Cardiac muscle cell (in vitro differentiated cells and primary cell): ENCODE results near the gene FBRSL1. TPM values are rescaled to one million over a fixed set of nuclear protein-coding genes. Genes with fewer than 3 reads are reported as not detected.

Experiments used
- DNase-seq, 2 donors: peaks; one replicate each; pipeline versions ENCODE4 v3.0.0 to v3.0.0-alpha.2; 2010 to 2017; ENCODE audit warnings: low read depth in 1 of 2, low spot score in 1 of 2
- H3K27ac ChIP-seq: fragments of 200-600 bp; sonication (generic); 2 replicates; pipeline ENCODE4 v1.5.1; 2016
- H3K27me3 ChIP-seq: fragments of 200-600 bp; sonication (generic); 2 replicates; pipeline ENCODE4 v1.6.0; 2016; ENCODE audit warnings: control low read depth
- H3K36me3 ChIP-seq: fragments of 200-600 bp; sonication (generic); 2 replicates; pipeline ENCODE4 v1.5.1; 2016; ENCODE audit warnings: control low read depth
- H3K4me1 ChIP-seq: fragments of 200-600 bp; sonication (generic); 2 replicates; pipeline ENCODE4 v1.8.1; 2017; ENCODE audit warnings: low read depth, mild to moderate bottlenecking, mixed run types
- H3K4me3 ChIP-seq: fragments of 200-600 bp; sonication (generic); 2 replicates; pipeline ENCODE4 v1.5.1; 2016; ENCODE audit warnings: mild to moderate bottlenecking
- H3K9me3 ChIP-seq: fragments of 200-600 bp; sonication (generic); 2 replicates; pipeline ENCODE4 v1.5.1; 2017; ENCODE audit warnings: low read depth, mild to moderate bottlenecking, control low read depth
- CTCF ChIP-seq: IDR thresholded peaks from 2 replicates; pipeline ENCODE4 v1.5.1; 2012; ENCODE audit warnings: low read depth, mild to moderate bottlenecking, low read length
- polyA plus RNA-seq: library from polyadenylated mRNA; unstranded; fragments of >200 nt; fragmentation: Nextera tagmentation; extraction: Ambion mirVana; gene quantifications from 2 replicates; pipeline ENCODE4 v1.2.1, GENCODE V29; 2016
- total RNA-seq: library from RNA; depleted of rRNA; stranded (reverse); fragments of >200 nt; gene quantifications from 2 replicates; pipeline ENCODE4 v1.2.3, GENCODE V29; 2016

FBRSL1 gene
- total and polyA plus RNA-seq, 2 experiments from 2014 or later: 37.3 to 45.0 TPM

DNA sequence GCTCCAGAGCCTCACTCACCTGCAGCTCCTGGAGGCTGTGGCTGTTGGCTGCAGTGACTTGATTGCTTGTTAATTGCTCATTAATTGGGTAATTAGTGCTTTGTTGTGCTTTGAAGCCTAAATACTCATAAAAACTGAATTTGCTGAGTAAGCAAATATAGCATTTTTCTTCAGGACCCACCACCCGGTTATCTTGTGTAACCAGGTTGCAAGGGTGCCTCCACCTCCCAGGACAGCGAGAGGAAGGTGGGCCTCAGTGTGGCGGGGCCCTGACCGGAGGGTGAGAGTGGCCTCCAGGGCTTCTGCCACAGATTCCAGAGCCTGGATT lies 48.7 kb downstream of the FBRSL1 start:
- Histone ChIP-seq H3K27ac (no peak overlapping the region), H3K27me3 (no peaks in the 10 kb centered on the region), H3K9me3 (no peaks in the 10 kb centered on the region), H3K36me3 (no peaks in the 10 kb centered on the region), H3K4me3 (no peak overlapping the region), H3K4me1 (no peaks in the 10 kb centered on the region)
- no peak for DNase-seq
- TF ChIP-seq CTCF: no peak

DNA sequence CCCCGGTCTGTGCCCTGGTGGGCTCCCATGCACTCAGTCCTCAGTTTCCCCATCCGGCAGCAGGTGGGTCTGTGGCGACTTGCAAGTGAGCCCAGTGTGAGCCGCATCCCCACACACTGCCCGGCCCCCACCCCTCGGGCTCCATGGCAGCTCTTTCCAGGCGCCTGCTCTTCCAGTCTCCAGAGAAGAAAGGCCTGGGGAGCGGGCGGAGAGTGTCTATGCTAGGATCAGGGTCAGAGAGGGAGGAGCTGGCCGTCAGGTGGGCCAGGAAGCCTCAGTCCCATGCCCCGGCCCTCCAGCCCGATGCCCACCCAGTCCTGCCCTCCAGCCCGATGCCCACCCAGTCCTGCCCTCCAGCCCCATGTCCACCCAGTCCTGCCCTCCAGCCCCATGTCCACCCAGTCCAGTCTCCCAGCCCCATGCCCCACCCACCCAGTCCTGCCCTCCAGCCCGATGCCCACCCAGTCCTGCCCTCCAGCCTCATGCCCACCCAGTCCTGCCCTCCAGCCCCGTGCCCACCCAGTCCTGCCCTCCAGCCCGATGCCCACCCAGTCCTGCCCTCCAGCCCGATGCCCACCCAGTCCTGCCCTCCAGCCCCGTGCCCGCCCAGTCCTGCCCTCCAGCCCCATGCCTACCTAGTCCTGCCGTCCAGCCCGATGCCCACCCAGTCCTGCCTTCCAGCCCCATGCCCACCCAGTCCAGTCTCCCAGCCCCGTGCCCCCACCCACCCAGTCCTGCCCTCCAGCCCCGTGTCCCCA lies 49.2 kb downstream of the FBRSL1 start:
- no peaks in the 10 kb centered on the region for H3K27me3 ChIP-seq
- no peak overlapping the region for H3K27ac ChIP-seq
- no peaks in the 10 kb centered on the region for H3K36me3 ChIP-seq
- TF ChIP-seq CTCF: no peak
- DNase-seq: no peak
- no peaks in the 10 kb centered on the region for H3K4me1 ChIP-seq
- H3K4me3 ChIP-seq: no peak overlapping the region
- H3K9me3 ChIP-seq: no peaks in the 10 kb centered on the region

DNA sequence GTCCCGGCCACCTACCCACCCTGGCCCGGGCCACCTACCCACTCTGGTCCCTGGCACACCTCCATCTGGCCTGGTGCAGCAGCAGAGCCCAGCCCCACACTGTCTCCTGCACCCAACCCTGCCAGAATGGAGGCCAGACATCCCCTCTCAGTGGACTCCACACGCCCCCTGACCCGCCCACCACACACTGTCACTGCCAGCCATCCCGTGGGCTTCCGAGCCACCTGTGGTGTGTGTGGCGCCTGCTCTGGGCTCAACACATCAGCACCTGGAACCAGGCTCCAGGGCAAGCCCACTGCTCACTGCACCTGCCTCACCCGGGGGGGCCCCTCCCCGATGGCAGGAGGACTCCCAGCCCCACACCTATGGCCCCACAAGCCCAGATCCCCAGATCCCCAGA lies 50.5 kb downstream of the FBRSL1 start:
- DNase-seq: no peak
- H3K4me1 ChIP-seq: no peaks in the 10 kb centered on the region
- no peaks in the 10 kb centered on the region for H3K27me3 ChIP-seq
- no peaks in the 10 kb centered on the region for H3K9me3 ChIP-seq
- no peak for TF ChIP-seq CTCF
- H3K36me3 ChIP-seq: no peaks in the 10 kb centered on the region
- H3K4me3 ChIP-seq: no peak overlapping the region
- H3K27ac ChIP-seq: no peak overlapping the region

GRCh38 chr12:132541200-132541599 lies 51.2 kb downstream of the FBRSL1 start:
- no peak for TF ChIP-seq CTCF
- Histone ChIP-seq H3K27ac (no peak overlapping the region), H3K27me3 (no peaks in the 10 kb centered on the region), H3K9me3 (no peaks in the 10 kb centered on the region), H3K36me3 (no peaks in the 10 kb centered on the region), H3K4me3 (no peak overlapping the region), H3K4me1 (no peaks in the 10 kb centered on the region)
- DNase-seq: no peak

DNA sequence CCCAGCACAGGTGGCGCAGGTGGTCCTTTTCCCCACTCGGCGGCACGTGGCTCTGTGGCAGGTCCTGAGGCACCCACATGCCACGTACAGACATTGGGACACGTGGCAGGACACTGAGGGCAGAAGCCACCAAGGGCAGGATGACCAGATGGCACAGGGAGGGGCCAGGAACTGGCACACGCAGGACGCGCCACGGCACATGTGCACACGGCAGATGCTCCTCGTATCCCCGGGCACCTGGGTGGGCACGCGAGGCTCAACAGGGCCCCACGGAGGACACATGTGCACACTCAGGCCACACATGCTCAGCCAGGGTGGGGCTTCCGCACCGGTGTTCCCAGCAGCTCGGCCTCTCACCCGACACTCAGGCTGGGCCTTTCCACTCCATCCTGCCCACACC lies 52.0 kb downstream of the FBRSL1 start:
- Histone ChIP-seq H3K27ac (no peak overlapping the region), H3K36me3 (no peaks in the 10 kb centered on the region), H3K4me3 (no peak overlapping the region), H3K4me1 (no peaks in the 10 kb centered on the region), H3K27me3 (no peaks in the 10 kb centered on the region), H3K9me3 (no peaks in the 10 kb centered on the region)
- DNase-seq: no peak
- TF ChIP-seq CTCF: no peak

DNA sequence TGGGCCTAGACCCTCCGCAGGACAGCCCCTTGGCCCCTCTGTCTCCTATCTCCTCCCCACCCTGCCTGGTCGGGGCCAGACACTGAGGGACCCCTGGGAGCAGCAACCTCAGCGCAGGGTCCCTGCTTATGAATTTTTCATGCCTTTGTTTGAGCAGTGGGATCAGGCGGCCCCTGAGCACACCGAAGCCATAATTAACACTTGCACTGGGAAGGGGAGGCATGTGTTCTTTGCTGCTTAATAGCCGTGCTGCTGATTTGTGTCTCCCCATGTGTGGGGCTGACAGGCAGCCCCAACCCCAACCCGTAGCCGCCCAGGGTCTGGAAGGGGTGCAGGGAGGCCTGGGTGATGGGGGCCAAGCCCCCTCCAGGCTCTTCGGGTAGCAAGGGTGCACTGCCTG lies 52.7 kb downstream of the FBRSL1 start:
- no peaks in the 10 kb centered on the region for H3K27me3 ChIP-seq

More for the DNA sequence above, 52.7 kb downstream of the FBRSL1 start:
- Histone ChIP-seq H3K4me3 (no peak overlapping the region), H3K36me3 (no peaks in the 10 kb centered on the region), H3K9me3 (no peaks in the 10 kb centered on the region), H3K27ac (no peak overlapping the region), H3K4me1 (no peaks in the 10 kb centered on the region)
- TF ChIP-seq CTCF: no peak
- DNase-seq: no peak
